Suprapubic skin (tissue), 3 donors: Measurements from ENCODE around the gene EDN3.

Experiments used
- CTCF ChIP-seq, 2 donors: fragments of 200-600 bp in 1 of 2; fragments of 450-650 bp in 1 of 2; sonication (generic) in 1 of 2; IDR thresholded peaks; one replicate each; pipeline ENCODE4 v1.5.1; 2016 to 2019; ENCODE audit warnings: antibody characterized with exemption in 2 of 2, mild to moderate bottlenecking in 1 of 2, moderate library complexity in 1 of 2
- EP300 ChIP-seq: sonication (generic); formaldehyde crosslinking; IDR thresholded peaks from one replicate; pipeline ENCODE4 v1.6.1; 2017; ENCODE audit warnings: antibody characterized with exemption

- TF ChIP-seq CTCF (IDR thresholded peaks at IDR 0.05) (no peak), EP300 (no peak)
Observed at GRCh38 chr20:59322585-59323454, 22.4 kb downstream of the EDN3 start.
